ENCODE results near the gene LRTM2.

LRTM2 gene

GRCh38 chr12:1870086-1870485 lies 49.7 kb downstream of the LRTM2 start:
- no peak for ATAC-seq
- no peak for TF ChIP-seq RARB (CRISPR knock-in tag; IDR thresholded peaks at IDR 0.05)
- no peak for TF ChIP-seq ZNF565 (CRISPR knock-in tag; conservative IDR thresholded peaks at IDR 0.05; ENCODE audit: low read depth)

GRCh38 chr12:1870998-1871917 lies 50.9 kb downstream of the LRTM2 start:
- ATAC-seq, result no peak
- TF ChIP-seq ZFP3 (CRISPR knock-in tag; IDR thresholded peaks at IDR 0.05) (no peak), GLIS3 (CRISPR knock-in tag; IDR thresholded peaks at IDR 0.05) (no peak), ARNTL (CRISPR knock-in tag; IDR thresholded peaks at IDR 0.05; ENCODE audit: borderline replicate concordance, low read depth) (no peak), ZC3H10 (CRISPR knock-in tag; IDR thresholded peaks at IDR 0.05) (no peak), CSDC2 (CRISPR knock-in tag; IDR thresholded peaks at IDR 0.05) (no peak), TOX (CRISPR knock-in tag; IDR thresholded peaks at IDR 0.05; ENCODE audit: borderline replicate concordance) (no peak), ZFP30 (CRISPR knock-in tag; IDR thresholded peaks at IDR 0.05) (no peak), TSHZ2 (CRISPR knock-in tag; IDR thresholded peaks at IDR 0.05) (no peak), OSR1 (CRISPR knock-in tag; IDR thresholded peaks at IDR 0.05) (no peak), TCF4 (CRISPR knock-in tag; IDR thresholded peaks at IDR 0.05; ENCODE audit: borderline replicate concordance) (no peak), POU6F1 (CRISPR knock-in tag; IDR thresholded peaks at IDR 0.05; ENCODE audit: borderline replicate concordance, low read depth) (no peak), SNAI2 (CRISPR knock-in tag; IDR thresholded peaks at IDR 0.05) (no peak), ZNF70 (CRISPR knock-in tag; IDR thresholded peaks at IDR 0.05) (no peak), ZNF565 (CRISPR knock-in tag; conservative IDR thresholded peaks at IDR 0.05; ENCODE audit: low read depth) (no peak), ZNF8 (CRISPR knock-in tag; IDR thresholded peaks at IDR 0.05) (no peak)

- ATAC-seq, result no peak
- TF ChIP-seq POU6F1 (CRISPR knock-in tag; IDR thresholded peaks at IDR 0.05; ENCODE audit: borderline replicate concordance, low read depth), result no peak
- TF ChIP-seq PPARA (CRISPR knock-in tag; IDR thresholded peaks at IDR 0.05; ENCODE audit: borderline replicate concordance), result no peak
- no peak for TF ChIP-seq TSHZ2 (CRISPR knock-in tag; IDR thresholded peaks at IDR 0.05)
- TF ChIP-seq GLIS3 (CRISPR knock-in tag; IDR thresholded peaks at IDR 0.05), result no peak
- no peak for TF ChIP-seq ZFP3 (CRISPR knock-in tag; IDR thresholded peaks at IDR 0.05)
- TF ChIP-seq ESRRG (CRISPR knock-in tag; IDR thresholded peaks at IDR 0.05), result no peak
- TF ChIP-seq CSDC2 (CRISPR knock-in tag; IDR thresholded peaks at IDR 0.05), result no peak
- no peak for TF ChIP-seq ARNTL (CRISPR knock-in tag; IDR thresholded peaks at IDR 0.05; ENCODE audit: borderline replicate concordance, low read depth)
- no peak for TF ChIP-seq TOX (CRISPR knock-in tag; IDR thresholded peaks at IDR 0.05; ENCODE audit: borderline replicate concordance)
- no peak for TF ChIP-seq TCF4 (CRISPR knock-in tag; IDR thresholded peaks at IDR 0.05; ENCODE audit: borderline replicate concordance)
These were observed 51.6 kb downstream of the LRTM2 start for GRCh38 chr12:1872001-1872400.

Data from SK-N-SH treated with all-trans-retinoic acid at 6 μM for 48 hours (cell line).